HG03460 (cell line): ENCODE results near the gene PTK6.

ENCODE experiments used
- ATAC-seq: cut with Tn5 transposase; IDR thresholded peaks from one replicate; pipeline ENCODE4 v1.9.1; 2021; ENCODE audit not compliant: unreplicated experiment

The PTK6 gene

DNA sequence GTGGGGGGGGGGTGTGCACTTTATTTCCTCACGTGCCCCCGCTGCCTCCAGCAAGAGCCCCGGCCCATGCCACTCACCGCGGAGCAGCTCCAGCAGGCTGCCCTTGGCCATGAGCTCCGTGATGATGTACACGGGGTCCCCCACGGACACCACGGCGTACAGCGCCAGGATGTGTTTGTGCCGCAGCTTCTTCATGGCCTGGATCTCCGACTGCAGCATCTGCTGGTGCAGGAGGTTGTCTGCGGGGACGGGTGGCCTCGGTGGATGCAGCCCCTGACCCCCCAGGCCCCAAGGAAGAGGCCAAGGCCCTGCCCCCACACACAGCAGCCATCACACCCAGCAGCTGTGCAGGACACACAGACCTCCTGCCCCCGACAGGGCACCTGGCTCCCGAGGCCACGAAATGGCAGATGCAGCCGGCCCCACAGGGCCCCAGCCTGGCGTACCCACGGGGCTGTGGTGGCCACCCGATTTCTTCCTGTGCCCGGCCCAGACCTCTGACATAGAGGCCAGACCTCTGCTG lies 4.7 kb downstream of the PTK6 start:
- ATAC-seq = no peak

DNA sequence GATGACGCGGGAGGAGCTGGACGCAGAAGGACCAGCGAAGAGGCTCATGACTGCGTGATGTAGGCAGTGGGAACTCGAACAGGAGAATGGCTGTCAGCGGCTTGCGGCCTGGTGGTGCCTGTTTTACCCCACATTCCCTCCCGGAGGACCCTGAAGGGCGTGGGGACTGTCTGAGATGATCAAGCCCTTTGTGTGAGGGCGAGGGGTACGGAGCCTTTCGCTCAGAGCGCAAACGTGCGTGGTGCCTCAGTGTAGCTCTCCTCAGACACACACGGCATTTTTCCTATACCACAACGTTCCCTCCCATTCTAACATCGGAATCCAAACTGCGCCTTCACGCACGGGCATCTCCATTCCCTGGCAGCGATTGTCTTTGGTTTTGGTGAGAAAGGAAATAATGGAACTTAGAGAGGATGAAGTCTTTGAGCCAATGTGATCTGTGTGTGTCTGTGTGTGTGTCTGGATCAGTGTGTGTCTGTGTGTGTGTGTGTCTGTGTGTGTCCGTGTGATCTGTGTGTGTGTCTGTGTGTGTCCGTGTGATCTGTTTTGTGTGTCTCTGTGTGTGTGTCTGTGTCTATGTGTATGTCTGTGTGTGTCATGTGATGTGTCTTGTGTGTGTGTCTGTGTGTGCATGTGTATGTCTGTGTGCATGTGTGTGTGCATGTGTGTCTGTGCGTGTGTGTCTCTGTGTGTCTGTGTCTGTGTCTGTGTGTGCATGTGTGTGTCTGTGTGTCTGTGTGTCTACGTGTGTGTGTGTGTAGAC lies 5.3 kb downstream of the PTK6 start:
- no peak for ATAC-seq

DNA sequence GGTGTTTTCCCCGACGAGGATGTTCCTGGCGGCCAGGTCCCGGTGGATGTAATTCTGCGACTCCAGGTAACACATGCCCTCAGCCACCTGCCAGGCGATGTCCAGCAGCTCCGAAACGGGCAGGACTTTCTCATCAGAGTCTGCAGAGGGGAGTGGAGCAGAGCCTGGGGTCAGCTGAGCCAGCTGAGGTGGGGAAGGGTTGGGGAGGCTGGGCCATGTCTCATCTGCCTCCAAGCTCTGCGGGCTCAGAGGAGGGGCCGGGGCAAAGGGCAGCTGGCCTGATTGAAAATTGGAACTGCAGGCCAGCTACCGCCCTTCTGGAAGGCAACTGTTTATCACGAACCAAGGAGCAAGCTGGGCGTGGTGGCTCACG lies 6.4 kb downstream of the PTK6 start:
- ATAC-seq = no peak

DNA sequence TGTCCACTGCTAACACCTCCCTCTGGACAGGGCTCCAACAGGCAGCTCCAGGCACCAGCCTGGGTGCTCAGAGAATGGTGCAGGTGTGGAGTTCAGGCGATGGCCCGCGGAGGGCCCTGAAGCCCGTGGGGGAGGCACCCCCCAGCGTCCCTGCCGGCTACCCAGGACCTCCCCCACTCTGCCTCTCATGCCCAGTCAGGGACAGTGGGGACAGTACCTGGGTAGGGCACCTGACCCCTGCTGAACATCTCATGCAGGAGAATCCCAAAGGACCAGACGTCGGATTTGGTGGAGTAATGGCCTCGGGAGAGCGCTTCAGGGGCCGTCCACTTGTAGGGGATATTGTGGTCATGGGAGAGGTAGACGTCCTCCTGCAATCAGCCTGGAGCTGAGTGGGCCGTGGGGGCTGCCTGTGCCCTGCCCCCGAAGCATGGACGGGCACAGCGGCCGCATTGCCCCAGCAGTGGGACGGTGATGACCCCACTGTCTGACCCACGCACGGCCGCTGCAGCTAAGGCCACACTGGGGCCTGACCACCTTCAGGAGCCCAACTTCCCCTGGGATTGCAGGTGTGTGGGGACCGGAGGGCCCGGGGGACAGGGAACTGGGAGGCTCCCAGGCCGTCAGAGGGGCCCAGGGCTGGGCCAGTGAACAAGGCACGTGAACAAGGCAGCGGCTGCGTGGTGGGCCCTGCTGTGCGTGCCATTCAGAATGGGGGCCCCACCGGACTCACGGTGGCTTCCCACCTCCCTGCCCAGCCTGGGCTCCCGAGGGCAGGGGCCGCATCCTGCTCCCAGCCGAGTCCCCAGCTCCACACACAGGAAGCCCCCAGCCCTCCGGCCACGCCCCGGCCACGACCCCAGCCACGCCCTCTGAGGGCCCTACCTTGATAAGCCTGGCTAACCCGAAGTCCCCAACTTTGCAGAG lies 7.1 kb downstream of the PTK6 start:
- ATAC-seq = no peak

DNA sequence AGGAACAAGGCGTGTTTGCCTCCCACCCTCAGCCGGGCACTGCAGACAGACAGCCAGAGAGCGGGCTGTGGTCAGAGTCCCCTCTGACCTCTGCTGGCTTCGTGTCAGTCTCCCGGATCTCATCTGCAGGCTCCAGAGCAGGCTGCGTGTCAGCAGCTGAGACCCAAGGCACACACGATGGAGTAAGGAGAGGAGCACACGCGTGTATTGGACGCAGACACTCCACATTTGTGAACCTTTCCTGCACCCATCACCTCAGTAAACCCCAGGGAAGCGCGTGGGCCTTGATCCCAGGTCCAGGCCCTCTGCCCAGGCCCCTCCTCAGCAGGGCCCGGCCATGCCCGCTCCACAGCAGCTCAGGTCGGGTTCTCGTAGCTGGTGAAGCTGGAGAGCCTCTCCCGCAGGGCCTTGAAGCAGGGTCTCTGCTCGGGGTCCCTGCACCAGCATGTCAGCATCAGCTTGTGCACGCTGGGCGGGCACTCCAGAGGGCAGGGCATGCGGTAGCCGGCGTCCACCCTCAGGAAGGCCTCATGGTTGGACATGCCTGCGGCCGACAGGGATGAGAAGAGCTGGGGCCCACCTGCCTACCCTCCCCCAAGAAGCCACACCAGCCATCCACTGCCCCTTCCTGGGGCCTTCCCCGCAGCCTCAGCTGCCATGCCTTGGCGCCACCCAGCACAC lies 7.9 kb downstream of the PTK6 start:
- ATAC-seq = no peak

DNA sequence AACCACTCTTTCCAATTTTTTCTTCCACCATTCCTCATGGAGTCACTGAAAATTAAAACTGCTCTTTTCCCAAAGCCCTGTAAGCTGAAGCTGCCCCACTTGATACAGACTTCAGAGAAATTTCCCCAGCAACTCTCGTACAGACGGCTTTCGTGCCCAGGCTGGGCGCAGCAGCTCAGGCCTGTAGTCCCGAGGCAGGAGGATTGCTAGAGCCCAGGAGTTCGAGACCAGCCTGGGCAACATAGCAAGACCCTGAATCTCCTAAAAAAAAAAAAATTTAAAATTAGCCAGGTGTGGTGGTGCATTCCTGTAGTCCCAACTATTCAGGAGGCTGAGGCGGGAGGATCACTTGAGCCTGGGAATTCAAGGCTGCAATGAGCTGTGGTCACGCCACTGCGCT lies 10.0 kb downstream of the PTK6 start:
- ATAC-seq = no peak

DNA sequence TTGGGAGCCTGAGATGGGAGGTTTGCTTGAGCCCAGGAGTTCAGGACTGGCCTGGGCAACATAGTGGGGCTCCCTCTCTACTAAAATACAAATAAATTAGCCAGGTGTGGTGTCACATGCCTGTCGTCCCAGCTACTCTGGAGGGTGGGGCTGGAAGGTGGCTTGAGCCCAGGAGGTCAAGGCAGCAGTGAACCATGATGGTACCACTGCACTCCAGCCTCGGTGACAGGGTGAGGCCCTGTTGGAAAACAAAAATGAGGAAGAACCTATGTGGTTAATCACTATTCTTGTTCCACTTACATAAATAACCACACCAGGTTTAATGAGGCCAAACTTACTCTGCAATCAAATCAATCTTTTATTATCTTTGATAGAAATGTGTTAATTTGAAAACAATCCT lies 11.2 kb downstream of the PTK6 start:
- no peak for ATAC-seq

DNA sequence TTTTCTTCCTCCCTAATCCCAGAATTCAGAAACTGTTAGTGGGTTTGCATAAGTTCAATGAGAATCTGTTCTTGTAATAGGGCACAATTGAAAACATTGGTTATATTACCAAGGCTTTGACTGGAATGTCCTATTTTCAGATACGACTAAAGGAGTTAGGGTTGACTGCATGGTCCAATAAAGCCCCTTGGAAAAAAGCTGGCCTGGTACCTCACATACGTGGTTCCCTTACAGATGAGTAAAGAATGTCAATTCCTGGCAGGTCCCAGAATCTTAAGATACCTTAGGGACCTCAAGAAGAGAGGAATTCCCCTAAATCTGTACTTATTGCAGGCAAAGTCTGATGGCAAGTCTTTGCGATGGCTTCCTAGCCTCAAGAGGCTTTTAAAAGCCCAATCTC lies 12.0 kb downstream of the PTK6 start:
- ATAC-seq = no peak

DNA sequence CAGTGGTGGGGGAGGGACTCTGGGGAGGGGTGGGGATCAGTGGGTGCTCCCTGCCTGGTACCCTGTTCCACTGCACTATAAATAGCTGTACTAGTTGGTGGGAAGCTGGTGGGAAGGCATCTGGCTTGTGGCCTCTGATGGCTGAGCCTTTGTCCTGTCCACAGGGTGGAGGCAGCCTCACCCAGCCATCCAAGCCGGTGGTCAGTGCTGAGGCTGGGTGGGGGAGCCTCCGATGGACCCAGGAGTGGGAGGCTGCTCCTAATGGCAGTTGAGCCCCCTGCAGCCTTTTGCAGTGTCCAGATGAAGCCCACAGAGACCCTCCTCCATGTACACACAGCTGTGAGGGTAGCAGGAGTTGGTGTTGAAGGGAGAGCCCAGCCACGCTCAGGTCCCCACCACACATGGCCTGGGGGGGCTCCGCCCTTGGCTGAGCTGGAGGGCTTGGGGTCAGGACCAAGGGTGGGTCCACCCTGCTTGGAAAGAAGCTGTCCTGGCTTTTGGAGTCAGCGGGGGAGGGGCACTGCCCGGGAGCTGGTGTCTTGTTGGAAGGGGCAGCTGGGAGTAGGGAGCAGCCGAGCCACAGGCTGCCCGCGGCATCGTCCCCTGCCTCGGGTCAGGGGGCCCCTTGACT lies 14.1 kb downstream of the PTK6 start:
- ATAC-seq = no peak

DNA sequence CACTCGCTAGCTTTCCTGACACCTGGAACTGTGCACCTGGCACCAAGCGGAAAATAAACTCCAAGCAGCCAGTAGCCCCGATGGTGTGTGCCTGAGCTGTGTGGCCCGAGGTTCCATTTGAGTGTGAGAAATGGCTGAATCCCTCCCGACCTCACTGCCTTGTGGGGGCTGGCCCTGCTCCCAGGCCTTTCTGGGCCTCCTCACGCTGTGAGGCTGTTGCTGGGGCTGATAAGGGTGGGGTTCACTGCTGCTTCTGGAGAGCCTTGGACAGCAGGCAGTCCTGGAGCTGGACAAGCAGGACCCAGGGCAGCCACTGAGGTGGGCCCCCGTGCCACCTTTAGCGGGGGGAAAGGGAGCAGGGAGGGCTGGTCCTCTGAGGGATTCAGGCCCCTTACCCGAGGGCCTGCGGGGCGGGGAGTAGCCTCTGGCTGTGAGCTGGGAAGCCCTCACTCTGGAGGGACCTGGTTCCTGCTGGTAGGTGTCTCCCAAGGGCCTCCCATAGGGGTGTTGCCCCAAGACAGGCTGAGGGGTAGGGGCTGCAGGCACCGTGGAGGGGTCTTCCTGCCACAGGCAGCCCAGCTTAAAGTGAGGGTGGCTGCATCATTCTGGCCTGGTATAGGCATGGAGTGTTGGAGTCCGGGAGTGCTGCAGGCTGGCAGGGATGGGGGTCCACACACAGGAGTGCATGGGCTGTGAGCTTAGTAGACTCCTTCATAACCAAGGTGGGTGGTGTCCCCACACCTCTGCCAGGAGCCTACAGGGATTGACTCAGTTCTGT lies 14.9 kb downstream of the PTK6 start:
- ATAC-seq = no peak

DNA sequence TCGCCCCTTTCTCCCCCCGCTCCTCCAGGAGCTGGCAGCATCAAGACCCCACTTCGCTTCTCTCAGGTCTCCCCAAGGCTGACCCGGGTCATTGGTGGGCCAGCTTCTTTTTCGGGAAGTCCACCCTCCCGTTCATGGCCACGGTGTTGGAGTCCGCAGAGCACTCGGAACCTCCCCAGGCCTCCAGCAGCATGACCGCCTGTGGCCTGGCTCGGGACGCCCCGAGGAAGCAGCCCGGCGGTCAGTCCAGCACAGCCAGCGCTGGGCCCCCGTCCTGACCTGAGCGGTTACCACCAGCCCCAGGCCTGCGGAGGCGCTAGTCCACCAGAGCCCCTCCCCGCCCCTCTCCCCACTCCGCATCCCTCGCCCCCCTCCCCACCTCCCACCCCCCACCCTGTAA lies 15.6 kb downstream of the PTK6 start:
- no peak for ATAC-seq

DNA sequence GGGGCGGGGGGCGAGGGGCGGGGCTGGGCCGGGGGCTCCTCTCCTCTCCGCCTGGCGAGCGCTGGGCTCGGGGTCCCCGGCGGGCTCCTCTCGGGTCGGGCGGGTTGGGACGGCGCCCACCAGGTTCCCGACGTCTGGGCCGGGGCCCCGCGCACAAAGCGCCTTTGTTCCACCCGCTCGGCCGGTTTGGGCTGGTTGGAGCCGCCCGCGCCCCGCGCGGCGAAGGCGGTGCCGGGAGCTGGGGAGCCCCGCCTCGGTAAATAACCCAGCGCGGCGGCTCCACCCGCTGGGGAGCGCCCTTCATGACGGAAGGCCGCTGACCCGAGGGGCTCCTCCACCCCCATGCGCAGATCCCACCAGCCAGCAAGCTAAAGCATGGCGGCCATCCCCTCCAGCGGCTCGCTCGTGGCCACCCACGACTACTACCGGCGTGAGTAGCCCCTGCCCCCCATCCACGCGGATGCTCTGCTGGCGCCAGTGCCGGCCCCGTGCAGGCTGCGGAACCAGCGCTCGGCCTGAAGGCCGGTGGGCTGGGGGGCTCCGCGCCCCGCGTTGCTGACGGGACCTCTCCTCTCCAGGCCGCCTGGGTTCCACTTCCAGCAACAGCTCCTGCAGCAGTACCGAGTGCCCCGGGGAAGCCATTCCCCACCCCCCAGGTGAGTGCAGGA lies 16.1 kb downstream of the PTK6 start:
- ATAC-seq = peak; percentile 43

DNA sequence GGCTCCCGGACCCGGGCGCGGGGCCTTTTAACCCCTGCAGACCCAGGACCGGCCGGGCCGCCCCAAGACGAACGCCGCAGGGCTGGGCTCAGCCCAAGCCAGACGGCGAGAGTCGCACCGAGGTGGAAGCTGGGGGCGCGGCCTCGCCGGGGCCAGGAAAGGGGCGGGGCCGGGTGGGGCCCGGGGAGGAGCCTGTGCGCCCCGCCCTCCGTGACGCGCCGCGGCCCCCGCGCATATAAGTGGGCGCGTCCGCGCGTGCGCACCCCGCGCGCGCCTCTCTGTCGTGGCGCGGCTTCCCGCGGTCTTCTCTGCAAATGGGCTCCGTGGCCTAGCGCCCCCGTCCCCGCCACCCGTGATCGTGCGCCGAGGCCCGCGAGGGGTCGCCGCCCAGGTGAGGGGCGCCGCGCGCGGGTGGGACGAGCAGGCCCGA lies 16.7 kb downstream of the PTK6 start, which contains the start of gene PPDPF:
Gene PPDPF (plus strand): TSS at position 262 of the 430 bp plus-strand sequence. CDS start 544 bp downstream, outside the sequence.
- ATAC-seq = peak; percentile 62

DNA sequence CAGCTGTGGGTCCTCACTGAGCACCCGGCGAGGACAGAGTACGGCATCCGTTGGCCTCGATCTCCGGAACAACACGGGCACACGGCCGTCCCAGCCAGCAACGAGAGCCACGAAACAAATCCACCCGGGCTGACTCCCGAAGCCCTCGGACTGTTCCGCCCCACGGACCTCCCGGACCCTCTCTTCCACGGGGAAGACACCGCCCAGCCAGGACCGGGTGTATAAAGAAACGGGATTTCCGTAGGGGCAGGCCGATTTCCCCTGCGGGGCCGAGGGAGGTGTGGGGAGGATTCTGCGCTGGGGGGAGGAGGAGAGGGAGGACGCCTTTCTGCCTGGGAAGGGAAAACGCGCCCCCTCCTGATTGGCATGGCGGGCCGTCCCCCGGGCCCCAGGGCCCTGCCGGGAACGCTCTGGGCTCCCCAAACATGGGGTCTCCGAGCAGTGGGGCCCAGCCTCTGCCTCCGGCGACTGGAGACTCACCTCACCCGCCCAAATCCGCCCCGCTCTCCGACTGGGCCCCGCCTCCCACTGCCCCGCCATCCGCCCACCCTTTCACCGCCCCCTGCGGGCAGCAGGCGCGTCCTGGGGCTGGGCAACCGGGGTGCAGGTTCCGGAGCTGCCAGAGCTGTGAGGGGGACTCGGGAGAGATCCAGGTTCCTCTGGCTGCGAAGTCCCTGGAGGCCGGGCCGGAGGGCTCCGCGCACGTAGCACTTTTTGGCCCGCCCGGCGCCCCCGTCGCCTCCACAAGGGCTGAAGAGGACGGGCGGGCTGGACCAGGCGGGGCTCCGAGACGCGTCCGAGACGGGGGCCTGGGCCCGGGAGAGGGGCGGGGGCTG lies 17.3 kb downstream of the PTK6 start:
- peak; percentile 40 for ATAC-seq

DNA sequence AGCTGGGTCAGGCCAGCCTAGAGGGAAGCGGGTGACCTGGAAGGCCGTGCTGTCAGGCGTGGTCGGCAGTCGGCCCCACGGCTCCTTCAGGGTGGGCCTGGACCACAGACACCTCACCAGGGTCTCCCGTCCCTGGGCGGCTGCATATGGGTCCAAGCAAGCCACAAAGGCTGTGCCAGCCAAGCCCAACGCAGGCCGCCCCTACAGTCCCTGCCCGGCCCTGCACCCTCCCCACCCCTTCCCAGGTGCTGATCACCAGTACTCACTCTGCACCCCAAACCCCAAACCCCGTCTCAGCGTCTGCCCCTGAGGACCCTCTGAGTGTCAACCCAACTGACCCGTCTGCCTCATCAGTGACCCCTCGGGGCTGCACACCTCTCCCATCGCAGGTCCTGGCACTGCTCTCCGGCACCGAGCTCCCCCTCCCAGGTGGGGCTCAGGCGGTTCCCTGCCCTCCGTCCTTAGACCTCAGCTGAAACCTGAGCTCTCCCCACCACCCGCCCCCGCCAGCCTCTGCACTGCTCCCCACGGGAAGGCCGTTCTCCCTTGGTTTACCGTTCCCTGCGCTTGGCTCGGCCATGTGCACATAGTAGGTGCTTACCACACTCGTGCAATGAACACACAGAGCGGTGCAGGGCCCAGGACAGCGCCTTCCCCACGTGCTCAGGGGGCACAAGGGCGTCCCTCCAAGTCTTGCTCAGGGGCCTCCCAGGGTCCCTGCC lies 18.1 kb downstream of the PTK6 start:
- ATAC-seq = no peak

DNA sequence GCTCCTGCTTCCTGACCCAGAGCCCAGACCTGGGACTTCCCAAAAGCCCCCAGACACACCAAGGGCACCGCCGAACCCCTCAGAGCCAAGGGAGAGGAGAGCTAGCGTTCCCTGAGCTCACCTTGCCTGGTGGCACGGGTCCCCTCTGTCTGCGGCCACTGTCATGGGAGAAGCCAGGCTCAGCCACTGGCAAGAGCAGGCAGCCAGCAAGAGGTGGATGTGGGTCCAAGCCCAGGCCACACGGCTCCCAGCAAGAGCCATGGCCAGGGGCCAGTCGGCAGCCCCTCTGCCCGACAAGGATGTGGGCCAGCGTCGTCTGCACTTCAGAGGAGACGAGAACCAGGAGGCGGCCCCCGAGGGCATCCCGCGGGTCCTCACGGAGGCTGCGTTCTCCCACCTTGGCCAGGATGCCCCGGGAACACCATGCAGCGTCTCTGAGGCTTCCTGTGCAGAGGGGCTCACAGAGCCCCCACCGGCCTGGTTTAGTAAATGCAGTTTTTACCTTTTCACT lies 18.8 kb downstream of the PTK6 start:
- no peak for ATAC-seq

DNA sequence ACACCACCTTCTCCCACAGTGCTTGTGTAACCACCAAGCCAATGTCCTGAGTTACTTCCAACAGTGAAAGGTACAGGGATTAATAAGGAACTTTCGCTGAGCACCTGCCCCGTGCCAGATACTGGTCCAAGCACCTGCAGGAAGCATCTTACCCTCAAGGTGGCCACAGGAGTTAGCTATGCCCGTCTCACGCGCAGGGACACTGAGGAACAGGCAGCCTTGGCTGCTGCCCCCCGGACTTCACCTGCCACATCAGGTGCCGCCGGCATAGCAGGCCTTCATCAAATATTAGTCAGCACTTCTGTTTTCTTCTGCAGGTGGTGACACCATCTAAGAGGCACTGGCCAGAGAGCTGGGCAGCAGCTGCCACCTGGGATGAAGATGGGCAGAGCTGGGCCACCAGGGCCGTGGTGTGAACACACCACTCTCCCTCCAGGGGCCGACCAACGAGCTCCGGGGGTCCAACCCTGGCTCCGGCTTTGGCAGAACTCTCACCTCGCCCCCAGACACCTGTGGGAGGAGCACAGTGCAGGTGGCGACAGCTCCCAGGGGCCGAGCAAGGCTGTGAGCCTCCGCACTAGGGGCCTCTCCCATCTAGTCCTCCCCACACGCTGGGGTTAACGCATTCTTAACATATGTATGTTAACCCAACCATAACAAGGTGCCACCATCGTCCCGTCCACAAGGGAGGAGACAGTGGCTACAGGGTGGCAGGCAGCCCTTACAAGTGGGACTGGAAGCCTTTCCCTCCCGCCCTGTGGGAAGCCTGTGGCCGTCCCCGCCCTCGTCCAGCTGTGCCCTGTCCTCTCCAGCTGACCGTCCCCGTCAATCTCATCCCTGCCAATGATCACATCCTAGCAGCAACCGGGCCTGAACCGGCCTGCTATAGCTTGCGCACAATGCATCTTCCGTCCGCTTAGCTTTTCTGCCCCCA lies 19.5 kb downstream of the PTK6 start:
- ATAC-seq = no peak
